ENCODE data around the gene ROCK2.

DNA sequence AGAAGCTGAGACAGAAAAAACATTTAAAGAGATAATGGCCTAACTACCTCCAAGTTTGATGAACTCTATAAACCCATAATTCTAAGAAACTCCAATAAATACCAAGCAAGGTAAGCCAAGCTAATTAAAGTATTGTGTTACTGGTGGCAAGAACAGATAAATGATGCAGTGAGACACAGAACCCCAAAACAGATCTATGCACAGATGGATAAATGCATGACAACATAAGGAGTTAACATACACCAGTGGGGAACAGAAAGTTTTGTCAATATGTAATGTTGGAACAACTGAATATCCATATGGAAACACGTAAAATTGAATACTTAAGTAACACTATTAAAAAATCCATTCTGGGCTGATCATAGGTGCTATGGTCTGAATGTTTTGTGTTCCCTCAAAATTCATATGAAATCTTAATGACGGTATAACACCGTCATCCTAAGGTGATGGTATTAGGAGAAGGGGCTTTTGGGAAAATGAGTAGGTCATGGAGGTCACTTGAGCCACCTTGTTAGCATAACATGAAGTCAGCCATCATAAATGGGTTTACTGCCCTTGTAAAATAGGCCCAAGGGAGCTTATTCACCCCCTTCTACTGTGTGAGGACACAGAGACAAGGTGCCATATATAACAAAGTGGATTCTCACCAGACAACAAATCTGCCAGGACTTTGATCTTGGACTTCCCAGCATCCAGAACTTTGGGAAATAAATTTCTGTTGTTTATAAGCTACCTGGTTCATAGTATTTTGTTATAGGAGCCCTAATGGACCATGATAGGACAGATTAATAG, 102.8 kb downstream of the ROCK2 start:
- TF ChIP-seq, protein P1, sequence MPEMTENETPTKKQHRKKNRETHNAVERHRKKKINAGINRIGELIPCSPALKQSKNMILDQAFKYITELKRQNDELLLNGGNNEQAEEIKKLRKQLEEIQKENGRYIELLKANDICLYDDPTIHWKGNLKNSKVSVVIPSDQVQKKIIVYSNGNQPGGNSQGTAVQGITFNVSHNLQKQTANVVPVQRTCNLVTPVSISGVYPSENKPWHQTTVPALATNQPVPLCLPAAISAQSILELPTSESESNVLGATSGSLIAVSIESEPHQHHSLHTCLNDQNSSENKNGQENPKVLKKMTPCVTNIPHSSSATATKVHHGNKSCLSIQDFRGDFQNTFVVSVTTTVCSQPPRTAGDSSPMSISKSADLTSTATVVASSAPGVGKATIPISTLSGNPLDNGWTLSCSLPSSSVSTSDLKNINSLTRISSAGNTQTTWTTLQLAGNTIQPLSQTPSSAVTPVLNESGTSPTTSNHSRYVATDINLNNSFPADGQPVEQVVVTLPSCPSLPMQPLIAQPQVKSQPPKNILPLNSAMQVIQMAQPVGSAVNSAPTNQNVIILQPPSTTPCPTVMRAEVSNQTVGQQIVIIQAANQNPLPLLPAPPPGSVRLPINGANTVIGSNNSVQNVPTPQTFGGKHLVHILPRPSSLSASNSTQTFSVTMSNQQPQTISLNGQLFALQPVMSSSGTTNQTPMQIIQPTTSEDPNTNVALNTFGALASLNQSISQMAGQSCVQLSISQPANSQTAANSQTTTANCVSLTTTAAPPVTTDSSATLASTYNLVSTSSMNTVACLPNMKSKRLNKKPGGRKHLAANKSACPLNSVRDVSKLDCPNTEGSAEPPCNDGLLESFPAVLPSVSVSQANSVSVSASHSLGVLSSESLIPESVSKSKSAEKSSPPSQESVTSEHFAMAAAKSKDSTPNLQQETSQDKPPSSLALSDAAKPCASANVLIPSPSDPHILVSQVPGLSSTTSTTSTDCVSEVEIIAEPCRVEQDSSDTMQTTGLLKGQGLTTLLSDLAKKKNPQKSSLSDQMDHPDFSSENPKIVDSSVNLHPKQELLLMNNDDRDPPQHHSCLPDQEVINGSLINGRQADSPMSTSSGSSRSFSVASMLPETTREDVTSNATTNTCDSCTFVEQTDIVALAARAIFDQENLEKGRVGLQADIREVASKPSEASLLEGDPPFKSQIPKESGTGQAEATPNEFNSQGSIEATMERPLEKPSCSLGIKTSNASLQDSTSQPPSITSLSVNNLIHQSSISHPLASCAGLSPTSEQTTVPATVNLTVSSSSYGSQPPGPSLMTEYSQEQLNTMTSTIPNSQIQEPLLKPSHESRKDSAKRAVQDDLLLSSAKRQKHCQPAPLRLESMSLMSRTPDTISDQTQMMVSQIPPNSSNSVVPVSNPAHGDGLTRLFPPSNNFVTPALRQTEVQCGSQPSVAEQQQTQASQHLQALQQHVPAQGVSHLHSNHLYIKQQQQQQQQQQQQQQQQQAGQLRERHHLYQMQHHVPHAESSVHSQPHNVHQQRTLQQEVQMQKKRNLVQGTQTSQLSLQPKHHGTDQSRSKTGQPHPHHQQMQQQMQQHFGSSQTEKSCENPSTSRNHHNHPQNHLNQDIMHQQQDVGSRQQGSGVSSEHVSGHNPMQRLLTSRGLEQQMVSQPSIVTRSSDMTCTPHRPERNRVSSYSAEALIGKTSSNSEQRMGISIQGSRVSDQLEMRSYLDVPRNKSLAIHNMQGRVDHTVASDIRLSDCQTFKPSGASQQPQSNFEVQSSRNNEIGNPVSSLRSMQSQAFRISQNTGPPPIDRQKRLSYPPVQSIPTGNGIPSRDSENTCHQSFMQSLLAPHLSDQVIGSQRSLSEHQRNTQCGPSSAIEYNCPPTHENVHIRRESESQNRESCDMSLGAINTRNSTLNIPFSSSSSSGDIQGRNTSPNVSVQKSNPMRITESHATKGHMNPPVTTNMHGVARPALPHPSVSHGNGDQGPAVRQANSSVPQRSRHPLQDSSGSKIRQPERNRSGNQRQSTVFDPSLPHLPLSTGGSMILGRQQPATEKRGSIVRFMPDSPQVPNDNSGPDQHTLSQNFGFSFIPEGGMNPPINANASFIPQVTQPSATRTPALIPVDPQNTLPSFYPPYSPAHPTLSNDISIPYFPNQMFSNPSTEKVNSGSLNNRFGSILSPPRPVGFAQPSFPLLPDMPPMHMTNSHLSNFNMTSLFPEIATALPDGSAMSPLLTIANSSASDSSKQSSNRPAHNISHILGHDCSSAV (CRISPR knock-in tag; IDR thresholded peaks at IDR 0.05; ENCODE audit: borderline replicate concordance): no peak
- TF ChIP-seq FOXM1 (CRISPR knock-in tag; IDR thresholded peaks at IDR 0.05) (no peak), ESRRA (CRISPR knock-in tag; IDR thresholded peaks at IDR 0.05; ENCODE audit: low read depth) (no peak), YY1 (IDR thresholded peaks at IDR 0.05; ENCODE audit: insufficient read depth, insufficient replicate concordance, low read depth, low read length) (no peak), ZNF484 (CRISPR knock-in tag; IDR thresholded peaks at IDR 0.05; ENCODE audit: borderline replicate concordance, low read depth) (no peak), ZNF124 (CRISPR knock-in tag; IDR thresholded peaks at IDR 0.05) (no peak)

Measured in HepG2 (cell line).